K562 (cell line): Measurements from ENCODE around the gene PTP4A2. TPM values are rescaled to one million over a fixed set of nuclear protein-coding genes. Genes with fewer than 3 reads are reported as not detected.

Experiments used
- ARHGAP35 ChIP-seq: fragments of 450-650 bp; IDR thresholded peaks from 2 replicates; pipeline ENCODE4 v1.6.1; 2018; ENCODE audit not compliant: partially characterized antibody
- ELF4 ChIP-seq: fragments of 450-650 bp; formaldehyde crosslinking; IDR thresholded peaks from 2 replicates; pipeline ENCODE4 v1.4.0; 2022; ENCODE audit warnings: missing genetic modification characterization
- HNRNPL ChIP-seq: fragments of 200-400 bp; formaldehyde crosslinking; IDR thresholded peaks from 2 replicates; pipeline ENCODE4 v1.6.1; 2017; ENCODE audit warnings: low read depth, mild to moderate bottlenecking, low read length
- MXD1 ChIP-seq: fragments of 250-450 bp; sonication (Bioruptor Pico); IDR thresholded peaks from 2 replicates; pipeline ENCODE4 v1.8.0; 2021; ENCODE audit warnings: borderline replicate concordance, mild to moderate bottlenecking, moderate library complexity; ENCODE audit not compliant: poor library complexity, severe bottlenecking
- NFYB ChIP-seq: IDR thresholded peaks from 2 replicates; pipeline ENCODE4 v1.6.1; 2011; ENCODE audit warnings: mild to moderate bottlenecking, moderate library complexity; ENCODE audit not compliant: insufficient read length; ENCODE audit errors: extremely low read depth
- SP2 ChIP-seq: IDR thresholded peaks from 2 replicates; pipeline ENCODE4 v1.6.1; 2011; ENCODE audit warnings: mild to moderate bottlenecking, low read depth, low read length, moderate library complexity; ENCODE audit not compliant: poor library complexity, severe bottlenecking; ENCODE audit errors: extremely low read depth
- SRSF7 ChIP-seq: fragments of 200-400 bp; formaldehyde crosslinking; optimal IDR thresholded peaks from 2 replicates; pipeline ENCODE3; 2017; ENCODE audit warnings: mild to moderate bottlenecking, low read depth, low read length
- TRIM28 ChIP-seq: fragments of 450-650 bp; IDR thresholded peaks from 2 replicates; pipeline ENCODE4 v1.6.1; 2017
- ZMIZ1 ChIP-seq, 2 experiments: fragments of 150-350 bp in 1 of 2; IDR thresholded peaks; 2 replicates each; pipeline ENCODE4 v1.6.1; 2012 to 2016; ENCODE audit warnings: low read depth in 2 of 2, low read length in 2 of 2, mild to moderate bottlenecking in 1 of 2, moderate library complexity in 1 of 2
- ZNF318 ChIP-seq, 2 experiments: fragments of 450-650 bp; IDR thresholded peaks; 2 replicates each; pipeline ENCODE4 v1.6.1; 2016; ENCODE audit warnings: mild to moderate bottlenecking in 2 of 2, borderline replicate concordance in 1 of 2, low read depth in 1 of 2, moderate library complexity in 1 of 2
- ZNF511 ChIP-seq: sonication (generic); formaldehyde crosslinking; IDR thresholded peaks from 2 replicates; pipeline ENCODE4 v1.8.0; 2022; ENCODE audit warnings: mild to moderate bottlenecking, missing genetic modification reagents
- polyA plus RNA-seq, 8 experiments: library from polyadenylated mRNA; depleted of rRNA in 4 of 8; stranded (reverse) in 5 of 8; unstranded in 3 of 8; fragments of >200 nt; fragmentation: Nextera tagmentation in 2 of 8; fragmentation: Illumina TruSeq in 1 of 8; extraction: Ambion mirVana in 2 of 8; extraction: Trizol in 1 of 8; gene quantifications; 2 replicates each; pipeline versions ENCODE4 v1.2.1 to v1.2.3, GENCODE V29; 2011 to 2014; ENCODE audit warnings: inconsistent platforms in 1 of 8, missing spikeins in 1 of 8
- total RNA-seq, 7 experiments: library from RNA; depleted of rRNA in 6 of 7; stranded (reverse); fragments of >200 nt in 6 of 7; fragmentation: Illumina TruSeq in 2 of 7; extraction: Trizol in 2 of 7; gene quantifications; 2 replicates each; pipeline versions ENCODE4 v1.2.1 to v1.2.3, GENCODE V29; 2011 to 2021; ENCODE audit warnings: low replicate concordance in 1 of 7

Gene PTP4A2
- total and polyA plus RNA-seq, 9 of the 15 experiments (the other 6 are each of a cell fraction or from before 2014, with no cell fraction given) = 197 to 870 (median 480) TPM

- peak; percentile 33; the same call in 1 of the 2 replicates for TF ChIP-seq ZNF511 (CRISPR knock-in tag)
- peak; percentile 58; the same call in 1 of the 2 replicates for TF ChIP-seq HNRNPL
- no peak for TF ChIP-seq ARHGAP35
- no peak for TF ChIP-seq SRSF7
- no peak for TF ChIP-seq MXD1 (CRISPR knock-in tag)
- TF ChIP-seq SP2 = no peak
- peak; percentile 21; the same call in 1 of the 2 replicates for TF ChIP-seq TRIM28
- TF ChIP-seq ELF4 (CRISPR knock-in tag) = no peak
- no peak for TF ChIP-seq ZNF318 (IDR thresholded peaks at IDR 0.05; ENCODE audit: borderline replicate concordance in 1 of 2, low read depth in 1 of 2)
- TF ChIP-seq ZMIZ1 (IDR thresholded peaks at IDR 0.05; ENCODE audit: low read depth in 2 of 2, low read length in 2 of 2) = peak in 1 of 2 experiments; percentile 53; a peak in 1 of 4 replicates
- no peak for TF ChIP-seq NFYB
Observed at GRCh38 chr1:31939484-31940329, 1.5 kb upstream of the PTP4A2 start (continued).
